H9 (cell line): Measurements from ENCODE around the gene ENOX1. TPM values are rescaled to one million over a fixed set of nuclear protein-coding genes. Genes with fewer than 3 reads are reported as not detected.

ENCODE experiments used
- DNase-seq: peaks from one replicate; pipeline ENCODE4 v3.0.0-alpha.2; 2017
- H2AFZ ChIP-seq: one replicate; pipeline ENCODE4 v1.6.1; 2013; ENCODE audit warnings: mild to moderate bottlenecking, low read length, control low read depth, moderate library complexity
- H2AK5ac ChIP-seq: 2 replicates; pipeline ENCODE4 v1.6.1; 2013; ENCODE audit warnings: low read length, control low read depth, mixed read lengths; ENCODE audit not compliant: insufficient read length
- H2BK120ac ChIP-seq: one replicate; pipeline ENCODE4 v1.6.1; 2013; ENCODE audit warnings: low read depth, mild to moderate bottlenecking, low read length, control low read depth, inconsistent platforms; ENCODE audit not compliant: poor library complexity, severe bottlenecking
- H2BK12ac ChIP-seq: 2 replicates; pipeline ENCODE4 v1.6.1; 2013; ENCODE audit warnings: low read length, control low read depth, mixed read lengths, low read depth; ENCODE audit not compliant: insufficient read length
- H2BK15ac ChIP-seq: 2 replicates; pipeline ENCODE4 v1.6.1; 2013; ENCODE audit warnings: low read depth, low read length, control low read depth
- H2BK20ac ChIP-seq: one replicate; pipeline ENCODE4 v1.6.1; 2013; ENCODE audit warnings: low read depth, mild to moderate bottlenecking, low read length, control low read depth, inconsistent platforms; ENCODE audit not compliant: poor library complexity, severe bottlenecking
- H2BK5ac ChIP-seq: 2 replicates; pipeline ENCODE4 v1.6.1; 2013; ENCODE audit warnings: low read length, control low read depth, mixed read lengths; ENCODE audit not compliant: insufficient read length
- H3K14ac ChIP-seq: 2 replicates; pipeline ENCODE4 v1.6.1; 2013; ENCODE audit warnings: low read length, control low read depth; ENCODE audit not compliant: insufficient read depth
- H3K18ac ChIP-seq: 2 replicates; pipeline ENCODE4 v1.6.1; 2013; ENCODE audit warnings: low read depth, mild to moderate bottlenecking, mixed read lengths, low read length, control low read depth; ENCODE audit not compliant: insufficient read length
- H3K23ac ChIP-seq: 2 replicates; pipeline ENCODE4 v1.6.1; 2013; ENCODE audit warnings: low read length, control low read depth, mixed read lengths, low read depth; ENCODE audit not compliant: insufficient read length
- H3K23me2 ChIP-seq: 2 replicates; pipeline ENCODE4 v1.6.1; 2013; ENCODE audit warnings: low read depth, mild to moderate bottlenecking, mixed read lengths, low read length, control low read depth; ENCODE audit not compliant: insufficient read length, poor library complexity, severe bottlenecking
- H3K27ac ChIP-seq: 2 replicates; pipeline ENCODE4 v1.5.1; 2013; ENCODE audit warnings: low read length, control low read depth, mixed read lengths, low read depth; ENCODE audit not compliant: insufficient read length
- H3K27me3 ChIP-seq: 2 replicates; pipeline ENCODE4 v1.6.1; 2013; ENCODE audit warnings: low read length, control low read depth, inconsistent platforms; ENCODE audit not compliant: insufficient read depth
- H3K4ac ChIP-seq: 2 replicates; pipeline ENCODE4 v1.6.1; 2013; ENCODE audit warnings: low read depth, mild to moderate bottlenecking, control low read depth, inconsistent platforms, low read length, moderate library complexity
- H3K4me1 ChIP-seq: 2 replicates; pipeline ENCODE4 v1.6.1; 2013; ENCODE audit warnings: low read length, control low read depth, inconsistent platforms; ENCODE audit not compliant: insufficient read depth
- H3K4me2 ChIP-seq: 2 replicates; pipeline ENCODE4 v1.6.1; 2013; ENCODE audit warnings: low read length, control low read depth, mixed read lengths; ENCODE audit not compliant: insufficient read length, insufficient read depth
- H3K56ac ChIP-seq: 2 replicates; pipeline ENCODE4 v1.6.1; 2013; ENCODE audit warnings: low read depth, mild to moderate bottlenecking, mixed read lengths, low read length, control low read depth; ENCODE audit not compliant: insufficient read length
- H3K79me1 ChIP-seq: 2 replicates; pipeline ENCODE4 v1.6.1; 2013; ENCODE audit warnings: low read depth, mild to moderate bottlenecking, moderate library complexity, low read length, control low read depth, inconsistent platforms; ENCODE audit not compliant: insufficient read depth, poor library complexity, severe bottlenecking
- H3K79me2 ChIP-seq: 2 replicates; pipeline ENCODE4 v1.6.1; 2013; ENCODE audit warnings: low read length, control low read depth, inconsistent platforms; ENCODE audit not compliant: insufficient read depth
- H3K9ac ChIP-seq: 2 replicates; pipeline ENCODE4 v1.6.1; 2013; ENCODE audit warnings: low read length, control low read depth, mixed read lengths; ENCODE audit not compliant: insufficient read length; ENCODE audit errors: extremely low read depth
- H3K9me3 ChIP-seq: one replicate; pipeline ENCODE4 v1.6.1; 2013; ENCODE audit warnings: low read depth, low read length, inconsistent platforms; ENCODE audit not compliant: control insufficient read depth
- H3T11ph ChIP-seq: one replicate; pipeline ENCODE4 v1.6.1; 2013; ENCODE audit warnings: mild to moderate bottlenecking, low read length, control low read depth, inconsistent platforms
- H4K20me1 ChIP-seq: one replicate; pipeline ENCODE4 v1.6.1; 2013; ENCODE audit not compliant: control insufficient read depth, insufficient read length, insufficient read depth
- H4K5ac ChIP-seq: 2 replicates; pipeline ENCODE4 v1.6.1; 2013; ENCODE audit warnings: low read depth, mild to moderate bottlenecking, mixed read lengths, low read length, control low read depth; ENCODE audit not compliant: insufficient read length
- H4K8ac ChIP-seq: replicated peaks from 2 replicates; pipeline ENCODE4 v1.6.1; 2013; ENCODE audit warnings: low read length, control low read depth, mixed read lengths, low read depth; ENCODE audit not compliant: insufficient read length
- H4K91ac ChIP-seq: 2 replicates; pipeline ENCODE4 v1.6.1; 2013; ENCODE audit warnings: low read depth, mild to moderate bottlenecking, moderate library complexity, mixed read lengths, low read length, control low read depth; ENCODE audit not compliant: insufficient read length
- H3K27ac Mint-ChIP-seq, 3 experiments: 2 replicates in 2 of 3; 3 replicates in 1 of 3; pipeline ENCODE4 v1.8.0; 2020 to 2021; ENCODE audit warnings: mixed read lengths in 3 of 3, mild to moderate bottlenecking in 1 of 3, moderate library complexity in 1 of 3
- H3K27me3 Mint-ChIP-seq: 2 replicates; pipeline ENCODE4 v1.8.0; 2021; ENCODE audit warnings: low read depth, mild to moderate bottlenecking, moderate library complexity, mixed read lengths
- H3K36me3 Mint-ChIP-seq, 3 experiments: 2 replicates in 2 of 3; 3 replicates in 1 of 3; pipeline ENCODE4 v1.8.0; 2020 to 2021; ENCODE audit warnings: low read depth in 3 of 3, mixed read lengths in 3 of 3; ENCODE audit not compliant: insufficient read depth in 1 of 3
- H3K4me1 Mint-ChIP-seq, 2 experiments: 2 replicates each; pipeline ENCODE4 v1.8.0; 2020; ENCODE audit warnings: mixed read lengths in 2 of 2
- H3K4me3 Mint-ChIP-seq, 2 experiments: 2 replicates in 1 of 2; 3 replicates in 1 of 2; pipeline ENCODE4 v1.8.0; 2020 to 2021; ENCODE audit warnings: mild to moderate bottlenecking in 2 of 2, mixed read lengths in 2 of 2, moderate library complexity in 1 of 2
- H3K9me3 Mint-ChIP-seq, 2 experiments: 2 replicates in 1 of 2; 3 replicates in 1 of 2; pipeline ENCODE4 v1.8.0; 2020; ENCODE audit warnings: mild to moderate bottlenecking in 2 of 2, mixed read lengths in 2 of 2, moderate library complexity in 1 of 2
- CTCF ChIP-seq: fragments of 200-600 bp; sonication (generic); conservative IDR thresholded peaks from 3 replicates; pipeline ENCODE4 v1.8.0; 2021; ENCODE audit warnings: antibody characterized with exemption, mild to moderate bottlenecking
- WGBS: extraction: QIAGEN DNeasy Blood & Tissue Kit; methylation state at CpG from one replicate; pipeline ENCODE4 v1.1.7; 2013; ENCODE audit warnings: missing lambda C conversion rate, low lambda C conversion rate, mixed read lengths; ENCODE audit not compliant: insufficient read length; ENCODE audit errors: extremely low coverage; 5-methylcytosine and 5-hydroxymethylcytosine counted together
- total RNA-seq: library from RNA; stranded (reverse); gene quantifications from 2 replicates; pipeline ENCODE4 v1.2.1, GENCODE V29; 2021

Gene ENOX1
- total RNA-seq, 1 experiment from 2014 or later = 0.24 TPM

- H2BK120ac ChIP-seq = no peak overlapping the region
Observed at GRCh38 chr13:43608400-43609137, 178.2 kb downstream of the ENOX1 start.

More at GRCh38 chr13:43608400-43609137, 178.2 kb downstream of the ENOX1 start:
- Histone ChIP-seq H2AK5ac (no peak overlapping the region), H2BK5ac (no peak overlapping the region), H3T11ph (no peak overlapping the region), H4K5ac (no peak overlapping the region), H3K4me2 (no peak overlapping the region), H4K20me1 (no peaks in the 10 kb centered on the region), H3K23ac (no peak overlapping the region), H3K9me3 (peaks cover 5% of the 10 kb centered on the region), H3K27ac (no peak overlapping the region), H3K56ac (no peak overlapping the region), H2BK20ac (no peak overlapping the region), H3K4ac (no peak overlapping the region), H4K8ac (no peak overlapping the region), H4K91ac (no peak overlapping the region), H3K79me1 (no peaks in the 10 kb centered on the region), H3K18ac (no peak overlapping the region), H2AFZ (no peak overlapping the region), H3K14ac (no peak overlapping the region), H3K27me3 (no peaks in the 10 kb centered on the region), H3K23me2 (no peaks in the 10 kb centered on the region), H2BK15ac (no peak overlapping the region), H3K9ac (no peak overlapping the region), H3K4me1 (no peaks in the 10 kb centered on the region), H3K79me2 (no peaks in the 10 kb centered on the region), H2BK12ac (no peak overlapping the region)
- Mint-ChIP-seq H3K4me3 (no peak overlapping the region), H3K27me3 (peaks cover 4% of the 10 kb centered on the region; the same call in 1 of the 2 replicates), H3K4me1 (no peaks in the 10 kb centered on the region), H3K36me3 (peaks cover 5 to 8% (median 6%) of the 10 kb centered on the region in 3 experiments), H3K9me3 (peaks cover 15 to 17% of the 10 kb centered on the region in 2 experiments), H3K27ac (no peak overlapping the region; a peak in 1 of 7 replicates)
- no peak for DNase-seq
- no peak for TF ChIP-seq CTCF
- WGBS = no CpG with 5 or more reads among the region's 6 CpGs
